OCI-LY7 (cell line): ENCODE results near the gene ZSCAN10.

ENCODE experiments used
- CTCF ChIP-seq: fragments of 200-600 bp; sonication (generic); conservative IDR thresholded peaks from 2 replicates; pipeline ENCODE4 v1.5.1; 2014; ENCODE audit warnings: mild to moderate bottlenecking, antibody characterized with exemption, low read length, moderate library complexity, mixed read lengths
- EZH2phosphoT487 ChIP-seq: fragments of 200-600 bp; sonication (generic); IDR thresholded peaks from 2 replicates; pipeline ENCODE4 v1.6.1; 2018; ENCODE audit warnings: low read depth, borderline replicate concordance, mild to moderate bottlenecking, mixed run types, antibody characterized with exemption, low read length, moderate library complexity, mixed read lengths

DNA sequence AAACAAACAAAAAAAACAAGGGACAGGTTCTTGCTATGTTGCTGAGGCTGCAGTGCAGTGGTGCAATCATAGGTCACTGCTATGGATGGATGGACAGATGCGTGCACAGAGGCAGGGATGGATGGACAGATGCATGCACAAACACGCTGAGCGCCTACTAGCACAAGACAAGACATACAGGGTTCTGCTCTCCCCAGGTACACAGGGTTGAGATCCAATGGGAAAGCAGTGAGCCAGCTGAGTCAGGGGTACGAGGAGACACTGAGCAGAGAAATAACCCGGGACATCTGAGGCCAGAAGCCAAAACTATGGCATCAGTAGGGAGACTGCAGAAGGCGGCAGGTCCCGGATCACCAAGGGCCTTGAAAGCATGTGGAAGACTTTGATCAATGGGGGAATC is 27.4 kb downstream of the ZSCAN10 start:
- no peak for TF ChIP-seq CTCF
- no peak for TF ChIP-seq EZH2phosphoT487
